Right lobe of liver (tissue), 5 donors: ENCODE results near the gene MXI1. TPM values are rescaled to one million over a fixed set of nuclear protein-coding genes. Genes with fewer than 3 reads are reported as not detected.

Source experiments
- total RNA-seq, 6 experiments: library from RNA; depleted of rRNA in 2 of 6; stranded (reverse); fragments of >200 nt in 2 of 6; fragmentation: NEBNext Ultra II Directional in 3 of 6; extraction: Animal tissue kit (Norgen Biotek cat#: 25700) in 3 of 6; gene quantifications; one replicate each; pipeline versions ENCODE4 v1.1.0 to v1.2.4, GENCODE V29; 2016 to 2023
- donor health status: DM: no; HTN: no; CAD: no.
- donor health status: DM: no; HTN: no; CAD: no.
- donor health status: DM: no; HTN: yes; CAD: no.
- donor health status: DM: no; HTN: yes; CAD: no.

Gene MXI1
- total RNA-seq, 6 experiments from 2014 or later = 17.1 to 32.6 (median 26.5) TPM

Other genes starting within 250 kb of the MXI1 start
- gene ADD3, start 199.6 kb upstream of the MXI1 start, total RNA-seq = 10 to 100 TPM; 11.7 to 71.3 (median 16.2) TPM
- gene SMNDC1, start 97.3 kb downstream of the MXI1 start, total RNA-seq = 10 to 100 TPM in 2 of 6 experiments, 1 to 10 TPM in 4; 5.1 to 13.3 (median 9.1) TPM